ENCODE results near the gene CTNS.
A peak's percentile ranks its signal among the peaks of the same experiment; 100 is the strongest.

The CTNS gene

GRCh38 chr17:3626831-3627768, 9.5 kb upstream of the CTNS start:
- DNase-seq: no peak

- no peak for DNase-seq
These were observed 8.8 kb upstream of the CTNS start for GRCh38 chr17:3627769-3628167.

GRCh38 chr17:3630781-3631180, 5.8 kb upstream of the CTNS start:
- peak; percentile 81 for DNase-seq

- no peak for DNase-seq
These were observed 4.3 kb upstream of the CTNS start for GRCh38 chr17:3632287-3632686.

- DNase-seq: no peak
These were observed 946 bp upstream of the CTNS start for GRCh38 chr17:3635474-3636153.

GRCh38 chr17:3636908-3637373, 381 bp downstream of the CTNS start:
- DNase-seq: no peak

GRCh38 chr17:3639981-3640596, 3.5 kb downstream of the CTNS start:
- DNase-seq: peak; percentile 98

- no peak for DNase-seq
These were observed 4.5 kb downstream of the CTNS start for GRCh38 chr17:3641014-3641413.

GRCh38 chr17:3641717-3642486, 5.3 kb downstream of the CTNS start:
- no peak for DNase-seq

GRCh38 chr17:3643889-3644349, 7.4 kb downstream of the CTNS start:
- DNase-seq: peak; percentile 19

- no peak for DNase-seq
These were observed 8.8 kb downstream of the CTNS start for GRCh38 chr17:3645310-3645709.

- no peak for DNase-seq
These were observed 10.7 kb downstream of the CTNS start for GRCh38 chr17:3647251-3647650.

GRCh38 chr17:3647769-3648555, 11.4 kb downstream of the CTNS start:
- DNase-seq: peak; percentile 62

- no peak for DNase-seq
These were observed 19.2 kb downstream of the CTNS start for GRCh38 chr17:3655766-3656165.

GRCh38 chr17:3656353-3656752, 19.8 kb downstream of the CTNS start:
- no peak for DNase-seq

GRCh38 chr17:3656755-3657587, 20.4 kb downstream of the CTNS start:
- DNase-seq: no peak

GRCh38 chr17:3657588-3657869, 21.0 kb downstream of the CTNS start:
- DNase-seq: no peak

GRCh38 chr17:3657874-3658783, 21.6 kb downstream of the CTNS start:
- peak; percentile 63 for DNase-seq

- DNase-seq: no peak
These were observed 22.4 kb downstream of the CTNS start for GRCh38 chr17:3658784-3659449.

All from MV-4-11 (cell line).